ENCODE measurements around the gene OSBPL8.

OSBPL8 gene

GRCh38 chr12:76543813-76544347, 15.7 kb downstream of the OSBPL8 start:
- no peak for DNase-seq (ENCODE audit: low read depth)
- no peak for TF ChIP-seq CTCF (IDR thresholded peaks at IDR 0.05; ENCODE audit: low read depth, low read length, missing control alignments)
- no peak overlapping the region for H3K4me3 ChIP-seq (ENCODE audit: low read depth, low read length)

GRCh38 chr12:76542908-76543307, 16.7 kb downstream of the OSBPL8 start:
- H3K4me3 ChIP-seq (ENCODE audit: low read depth, low read length) = no peak overlapping the region
- no peak for TF ChIP-seq CTCF (IDR thresholded peaks at IDR 0.05; ENCODE audit: low read depth, low read length, missing control alignments)
- DNase-seq (ENCODE audit: low read depth) = no peak

DNA sequence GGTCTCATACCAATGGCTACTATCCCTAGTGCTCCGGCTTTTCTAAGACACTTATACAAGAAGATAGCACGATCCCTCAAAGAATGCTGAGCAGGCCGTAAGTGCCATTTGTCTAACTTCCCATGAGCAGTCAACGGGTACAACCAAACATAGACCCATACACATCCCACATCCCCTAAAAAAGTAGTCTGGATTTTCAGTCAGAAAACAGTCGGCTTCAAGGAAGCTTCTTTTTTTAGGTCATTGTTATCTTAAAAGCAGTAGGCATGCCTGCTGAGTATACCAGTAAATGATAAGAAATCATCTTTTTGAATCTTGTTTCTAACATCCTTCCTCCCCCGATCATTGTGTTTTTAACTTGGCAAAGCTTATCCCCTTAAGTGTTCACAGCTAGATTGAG, 19.8 kb downstream of the OSBPL8 start:
- H3K4me3 ChIP-seq (ENCODE audit: low read depth, low read length) = no peak overlapping the region
- no peak for TF ChIP-seq CTCF (IDR thresholded peaks at IDR 0.05; ENCODE audit: low read depth, low read length, missing control alignments)
- DNase-seq (ENCODE audit: low read depth) = no peak

GRCh38 chr12:76537923-76538322, 21.6 kb downstream of the OSBPL8 start:
- DNase-seq (ENCODE audit: low read depth) = no peak
- TF ChIP-seq CTCF (IDR thresholded peaks at IDR 0.05; ENCODE audit: low read depth, low read length, missing control alignments) = no peak
- H3K4me3 ChIP-seq (ENCODE audit: low read depth, low read length) = no peak overlapping the region

DNA sequence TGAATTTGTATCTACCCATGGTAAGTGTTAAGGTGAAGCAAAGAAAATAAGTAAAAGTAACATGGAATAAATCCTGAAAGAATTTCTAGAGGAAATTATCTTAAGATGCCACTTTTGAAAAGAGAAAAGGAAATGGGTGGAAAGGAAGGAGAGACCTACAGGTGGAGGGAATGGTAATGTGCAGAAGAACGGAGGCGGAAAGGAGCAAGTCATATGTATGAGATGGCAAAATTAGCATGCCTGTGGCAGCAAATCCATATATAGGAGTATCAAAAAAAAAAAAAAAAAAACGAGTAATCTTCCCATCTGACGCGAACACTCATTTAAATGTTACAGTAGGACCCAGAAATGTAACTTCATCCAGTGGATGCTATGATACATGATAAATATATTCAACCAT, 23.0 kb downstream of the OSBPL8 start:
- no peak for DNase-seq (ENCODE audit: low read depth)
- TF ChIP-seq CTCF (IDR thresholded peaks at IDR 0.05; ENCODE audit: low read depth, low read length, missing control alignments) = no peak
- no peak overlapping the region for H3K4me3 ChIP-seq (ENCODE audit: low read depth, low read length)

- no peak for TF ChIP-seq CTCF (IDR thresholded peaks at IDR 0.05; ENCODE audit: low read depth, low read length, missing control alignments)
- no peak overlapping the region for H3K4me3 ChIP-seq (ENCODE audit: low read depth, low read length)
- no peak for DNase-seq (ENCODE audit: low read depth)
Observed at GRCh38 chr12:76535170-76535569, 24.4 kb downstream of the OSBPL8 start.

- H3K4me3 ChIP-seq (ENCODE audit: low read depth, low read length) = no peak overlapping the region
- TF ChIP-seq CTCF (IDR thresholded peaks at IDR 0.05; ENCODE audit: low read depth, low read length, missing control alignments) = no peak
- no peak for DNase-seq (ENCODE audit: low read depth)
Observed at GRCh38 chr12:76533331-76533730, 26.2 kb downstream of the OSBPL8 start.

All from GM12864 (cell line).